PC-9 (cell line): ENCODE data around the gene EIF2S3. TPM values are rescaled to one million over a fixed set of nuclear protein-coding genes. Genes with fewer than 3 reads are reported as not detected.
"Not testable (repeated sequence)": the region's sequence is repeated elsewhere in the genome, so short reads cannot be mapped to it uniquely, and the experiment has no call there.

Source experiments
- BruUV-seq: library from RNA; stranded (reverse); fragments of 400-500 nt; replicated peaks from 2 replicates; lab custom pipeline; 2021; lab: Mats Ljungman, UMichigan
- CTCF ChIA-PET: fragments of 300-600 bp; sonication (Branson Sonifier 250); formaldehyde crosslinking; loops from one replicate; lab custom pipeline; 2022; ENCODE audit warnings: antibody characterized with exemption; lab: Charles Lee
- POLR2A ChIA-PET: fragments of 300-600 bp; sonication (Branson Sonifier 250); formaldehyde crosslinking; loops from one replicate; lab custom pipeline; 2022; ENCODE audit warnings: antibody characterized with exemption; ENCODE audit not compliant: unreplicated experiment; lab: Charles Lee
- DNase-seq, 2 experiments: peaks; one replicate each; pipeline versions ENCODE4 v3.0.0 to v3.0.0-alpha.2; 2015 to 2022; ENCODE audit warnings: mixed read lengths in 1 of 2
- H2AFZ ChIP-seq: fragments of 200-600 bp; sonication (generic); 2 replicates; pipeline ENCODE4 v1.8.1; 2017; ENCODE audit warnings: antibody characterized with exemption
- H3F3A ChIP-seq: fragments of 200-600 bp; sonication (generic); 2 replicates; pipeline ENCODE4 v1.8.1; 2017; ENCODE audit warnings: antibody characterized with exemption, mild to moderate bottlenecking, low read depth; ENCODE audit not compliant: insufficient read depth
- H3K27ac ChIP-seq: fragments of 200-600 bp; sonication (generic); 2 replicates; pipeline ENCODE4 v1.6.1; 2016; ENCODE audit warnings: mixed run types
- H3K27me3 ChIP-seq: fragments of 200-600 bp; sonication (generic); 2 replicates; pipeline ENCODE4 v1.6.1; 2016; ENCODE audit warnings: low read depth, mixed run types; ENCODE audit not compliant: insufficient read depth
- H3K36me3 ChIP-seq: fragments of 200-600 bp; sonication (generic); 2 replicates; pipeline ENCODE4 v1.6.1; 2016; ENCODE audit warnings: low read depth, mixed run types
- H3K4me1 ChIP-seq: fragments of 200-600 bp; sonication (generic); replicated peaks from 2 replicates; pipeline ENCODE4 v1.6.1; 2016; ENCODE audit warnings: mixed run types; ENCODE audit not compliant: insufficient read depth
- H3K4me2 ChIP-seq: fragments of 200-600 bp; sonication (generic); 2 replicates; pipeline ENCODE4 v1.6.1; 2017; ENCODE audit warnings: mixed run types
- H3K4me3 ChIP-seq: fragments of 200-600 bp; sonication (generic); 2 replicates; pipeline ENCODE4 v1.6.1; 2016; ENCODE audit warnings: mixed run types
- H3K79me2 ChIP-seq: fragments of 200-600 bp; sonication (generic); 2 replicates; pipeline ENCODE4 v1.6.1; 2017; ENCODE audit warnings: low read depth, mixed run types
- H3K9me2 ChIP-seq: fragments of 200-600 bp; sonication (generic); 2 replicates; pipeline ENCODE4 v1.8.1; 2017; ENCODE audit warnings: mild to moderate bottlenecking; ENCODE audit not compliant: insufficient read depth
- H3K9me3 ChIP-seq: fragments of 200-600 bp; sonication (generic); 2 replicates; pipeline ENCODE4 v1.8.1; 2016; ENCODE audit warnings: low read depth; ENCODE audit not compliant: insufficient read depth
- H4K20me1 ChIP-seq: fragments of 200-600 bp; sonication (generic); 2 replicates; pipeline ENCODE4 v1.8.1; 2017; ENCODE audit not compliant: insufficient read depth
- CTCF ChIP-seq: fragments of 200-600 bp; sonication (generic); conservative IDR thresholded peaks from 2 replicates; pipeline ENCODE4 v1.6.1; 2017; ENCODE audit warnings: mixed run types, antibody characterized with exemption, mild to moderate bottlenecking, moderate library complexity
- EZH2 ChIP-seq: fragments of 200-600 bp; sonication (generic); IDR thresholded peaks from 2 replicates; pipeline ENCODE4 v1.8.0; 2017; ENCODE audit warnings: antibody characterized with exemption, low read depth
- intact Hi-C: fragments of 100-400 bp; cut with micrococcal nuclease; formaldehyde crosslinking; loops from one replicate; pipeline ENCODE4 v1.10.0; 2022; ENCODE audit not compliant: unreplicated experiment
- total RNA-seq: library from RNA; stranded (reverse); gene quantifications from 2 replicates; pipeline ENCODE4 v1.2.3, GENCODE V29; 2021

EIF2S3 gene
- total RNA-seq, 1 experiment from 2014 or later = 252 TPM

GRCh38 chrX:24037729-24038128 lies 17.0 kb upstream of the EIF2S3 start:
- H3K4me2 ChIP-seq = no peak overlapping the region
- POLR2A ChIA-PET = interaction anchor here (0.7 kb wide), 1 partner anchor 143 kb away, joined by 7 read pairs; no protein-coding TSS in a partner anchor
- intact Hi-C loops = no loop called here
- TF ChIP-seq EZH2 (no peak), CTCF (no peak)
- H2AFZ ChIP-seq = no peak overlapping the region
- H3K9me3 ChIP-seq = no peaks in the 10 kb centered on the region
- H3K36me3 ChIP-seq = no peaks in the 10 kb centered on the region
- no peaks in the 10 kb centered on the region for H3K4me1 ChIP-seq
- no peak overlapping the region for H3K27ac ChIP-seq
- no peaks in the 10 kb centered on the region for H3K9me2 ChIP-seq
- no peak for DNase-seq
- no peaks in the 10 kb centered on the region for H3K27me3 ChIP-seq
- CTCF ChIA-PET = interaction anchor here (0.7 kb wide), 1 partner anchor 25 kb away, joined by 3 read pairs; no protein-coding TSS in a partner anchor
- H3K79me2 ChIP-seq = no peaks in the 10 kb centered on the region
- H4K20me1 ChIP-seq = no peaks in the 10 kb centered on the region
- H3K4me3 ChIP-seq = no peak overlapping the region
- BruUV-seq = no TSS peak
- no peaks in the 10 kb centered on the region for H3F3A ChIP-seq

GRCh38 chrX:24046060-24046459 lies 8.7 kb upstream of the EIF2S3 start:
- H2AFZ ChIP-seq, H3K27ac ChIP-seq, H3K36me3 ChIP-seq, BruUV-seq, H3K9me2 ChIP-seq, intact Hi-C loops, H3K4me3 ChIP-seq, H3K4me1 ChIP-seq, H4K20me1 ChIP-seq, H3K4me2 ChIP-seq, H3F3A ChIP-seq, H3K79me2 ChIP-seq, H3K9me3 ChIP-seq, DNase-seq, H3K27me3 ChIP-seq, POLR2A ChIA-PET, CTCF ChIA-PET: not testable (repeated sequence)

- H3K27ac ChIP-seq, CTCF ChIA-PET, intact Hi-C loops, H3K79me2 ChIP-seq, H3K4me3 ChIP-seq, H3K9me3 ChIP-seq, H3F3A ChIP-seq, BruUV-seq, DNase-seq, H3K4me1 ChIP-seq, H3K9me2 ChIP-seq, POLR2A ChIA-PET, H3K4me2 ChIP-seq, H2AFZ ChIP-seq, H3K36me3 ChIP-seq, H4K20me1 ChIP-seq, H3K27me3 ChIP-seq: not testable (repeated sequence)
Measured at GRCh38 chrX:24049643-24050042, 5.1 kb upstream of the EIF2S3 start.

- H4K20me1 ChIP-seq, H3K4me2 ChIP-seq, H3K4me1 ChIP-seq, H3K9me3 ChIP-seq, intact Hi-C loops, DNase-seq, CTCF ChIA-PET, BruUV-seq, H3K27me3 ChIP-seq, H3K9me2 ChIP-seq, H3K36me3 ChIP-seq, H3F3A ChIP-seq, H3K4me3 ChIP-seq, H2AFZ ChIP-seq, H3K27ac ChIP-seq, POLR2A ChIA-PET, H3K79me2 ChIP-seq: not testable (repeated sequence)
Measured at GRCh38 chrX:24050522-24051318, 4.0 kb upstream of the EIF2S3 start.
